HG02642 (cell line): ENCODE measurements around the gene LRRC72.
"Not testable (repeated sequence)": the region's sequence is repeated elsewhere in the genome, so short reads cannot be mapped to it uniquely, and the experiment has no call there.

Experiments used
- ATAC-seq: cut with Tn5 transposase; IDR thresholded peaks from one replicate; pipeline ENCODE4 v1.9.1; 2021; ENCODE audit warnings: mild to moderate bottlenecking; ENCODE audit not compliant: unreplicated experiment, poor library complexity

Gene LRRC72

DNA sequence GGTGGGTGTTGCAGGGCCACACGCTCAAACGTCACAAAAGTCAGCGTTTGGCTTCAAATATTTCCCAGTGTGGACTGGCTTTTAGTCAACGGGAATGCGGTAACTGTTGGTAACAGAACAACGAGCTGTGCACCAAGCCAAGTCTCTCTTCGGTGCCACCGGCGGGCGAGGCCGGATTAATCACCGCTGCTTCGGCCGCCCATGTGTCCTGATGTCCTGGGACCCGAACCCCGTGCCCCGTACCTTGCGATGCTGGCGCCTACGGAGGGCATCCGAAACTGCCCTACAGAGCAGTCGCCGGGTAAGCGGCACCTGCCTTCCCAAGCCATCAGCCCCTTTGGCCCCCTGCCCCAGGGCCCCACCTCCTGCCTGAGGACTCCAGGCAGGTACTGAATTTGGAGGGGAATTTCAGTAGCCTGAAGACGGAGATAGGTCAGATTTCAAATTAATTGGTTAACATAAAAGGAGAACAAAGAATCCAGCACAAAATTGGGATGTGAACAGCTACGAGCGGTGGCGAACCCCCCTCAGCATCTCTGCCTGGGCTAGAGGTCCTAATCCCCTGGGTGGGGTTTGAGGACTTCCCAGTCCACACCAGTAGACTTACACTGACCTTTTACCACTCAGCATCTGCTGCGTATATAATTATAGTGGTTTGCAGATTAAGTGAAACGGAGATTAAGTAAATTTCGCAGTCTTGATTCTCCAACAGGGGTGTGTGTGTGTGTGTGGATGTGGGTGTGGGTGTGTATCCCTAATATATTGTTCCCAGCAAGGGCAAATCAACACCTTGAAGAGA is at the start of gene LRRC72:
TSS of gene LRRC72 (plus strand) at position 84 of the 799 bp plus-strand sequence. CDS start at position 212, 128 bp downstream.
- ATAC-seq = no peak

- ATAC-seq = no peak
Measured at GRCh38 chr7:16479161-16479560, 47.5 kb upstream of the LRRC72 start.

- ATAC-seq = no peak
Measured at GRCh38 chr7:16479591-16479990, 47.0 kb upstream of the LRRC72 start.

- ATAC-seq = no peak
Measured at GRCh38 chr7:16484453-16485158, 42.0 kb upstream of the LRRC72 start.

DNA sequence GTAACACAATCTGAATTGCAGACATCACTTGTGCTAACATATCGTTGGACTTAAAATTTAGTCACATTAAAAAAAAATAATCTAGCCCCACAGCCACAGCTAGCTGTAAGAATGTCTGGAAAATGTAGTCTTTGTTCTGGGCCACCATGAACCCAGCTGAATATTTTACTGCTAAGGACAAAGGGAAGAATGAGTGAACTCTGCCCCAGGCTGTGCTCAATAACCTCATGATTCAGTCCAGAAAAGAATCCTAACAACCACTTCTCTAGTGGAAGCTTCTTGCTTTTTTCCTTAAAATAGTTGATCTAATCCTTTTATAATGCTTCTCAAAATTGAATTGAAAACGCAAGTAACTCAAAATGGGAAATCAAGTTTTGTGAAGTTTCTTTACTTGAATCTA is 35.5 kb upstream of the LRRC72 start:
- no peak for ATAC-seq

DNA sequence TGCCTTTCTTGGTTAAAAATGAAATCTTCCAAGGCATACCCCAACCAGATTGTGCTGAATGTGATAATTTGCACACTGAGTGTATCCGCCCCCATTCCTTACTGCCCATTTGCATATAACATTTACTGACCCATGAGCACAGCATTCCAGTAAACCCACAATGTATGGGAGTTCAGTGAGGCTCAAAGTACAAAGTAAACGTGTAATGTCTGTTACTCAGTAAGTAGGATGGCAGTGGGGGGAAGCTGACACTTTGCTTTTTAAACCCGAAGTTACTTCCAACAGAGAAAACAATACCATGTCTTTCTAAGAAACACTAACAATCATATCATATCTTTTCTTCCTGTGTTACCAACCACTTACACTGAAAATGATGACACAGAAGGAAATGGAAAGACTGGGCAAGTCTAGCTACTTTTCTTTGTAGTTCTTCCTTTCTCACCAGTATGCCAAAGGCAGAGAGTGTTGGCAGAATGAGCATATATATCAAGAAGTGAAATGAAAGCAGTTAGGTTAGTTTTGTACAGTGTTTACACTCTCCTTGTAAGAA is 34.0 kb upstream of the LRRC72 start:
- ATAC-seq = no peak

DNA sequence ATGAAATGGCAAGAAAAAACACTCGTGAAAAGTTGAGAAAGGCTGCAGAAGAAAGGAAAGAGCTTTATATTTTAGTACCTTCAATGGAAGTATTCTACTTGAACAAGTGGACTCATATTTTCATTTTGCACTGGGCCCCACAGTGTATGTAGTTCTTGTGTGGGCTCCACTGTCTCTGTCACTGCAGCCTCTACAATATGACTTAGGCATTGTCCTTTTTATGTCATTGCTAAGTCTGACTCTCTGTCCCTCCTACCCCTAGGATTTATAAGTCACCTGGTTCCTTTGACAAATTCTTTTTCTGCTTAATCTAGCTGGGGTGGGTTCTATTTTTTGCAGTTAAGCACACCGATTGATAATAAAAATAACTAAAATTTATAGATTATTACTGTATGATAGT is 33.4 kb upstream of the LRRC72 start:
- ATAC-seq = no peak

DNA sequence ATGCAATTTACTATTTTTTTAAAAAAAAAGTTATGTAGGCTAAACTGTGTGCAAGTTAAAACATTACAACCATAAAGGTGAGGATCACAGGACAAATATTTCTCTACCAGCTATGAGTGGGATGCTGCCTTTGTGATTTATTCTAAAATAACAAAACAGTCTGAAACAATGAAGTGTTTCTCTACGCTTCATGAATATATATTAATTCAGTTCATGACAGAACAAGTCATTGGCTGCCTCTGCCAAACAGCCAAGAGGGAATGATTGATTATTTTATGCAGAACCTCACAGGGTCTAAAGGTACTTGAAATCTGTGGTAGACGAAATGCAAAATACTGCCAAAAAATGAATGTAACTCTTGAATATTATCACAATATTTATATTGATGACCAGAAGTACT is 32.1 kb upstream of the LRRC72 start:
- no peak for ATAC-seq

GRCh38 chr7:16494955-16495719 is 31.5 kb upstream of the LRRC72 start:
- no peak for ATAC-seq

DNA sequence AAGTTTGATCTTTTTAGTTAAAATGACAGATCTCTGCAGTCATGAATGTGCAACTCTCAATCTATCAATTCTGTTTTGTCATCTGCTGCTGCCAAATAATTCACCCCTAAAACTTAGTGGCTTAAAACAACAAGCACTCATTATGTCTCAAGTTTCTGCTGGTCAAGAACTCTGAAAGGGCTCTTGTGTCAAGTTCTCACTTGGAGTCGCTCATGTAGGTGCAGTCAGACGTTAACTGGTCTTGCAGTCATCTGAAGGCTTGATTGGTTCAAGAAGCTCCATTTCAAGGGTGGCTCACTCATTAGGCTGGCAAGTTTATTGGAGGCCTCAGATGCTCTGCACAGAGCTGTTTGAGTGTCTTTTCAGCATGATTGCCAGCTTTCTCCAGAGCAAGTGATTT is 28.5 kb upstream of the LRRC72 start:
- no peak for ATAC-seq

- ATAC-seq = no peak
Measured at GRCh38 chr7:16502303-16502702, 24.3 kb upstream of the LRRC72 start.

GRCh38 chr7:16504019-16504418 is 22.6 kb upstream of the LRRC72 start:
- no peak for ATAC-seq

GRCh38 chr7:16506422-16506821 is 20.2 kb upstream of the LRRC72 start:
- ATAC-seq = not testable (repeated sequence)

DNA sequence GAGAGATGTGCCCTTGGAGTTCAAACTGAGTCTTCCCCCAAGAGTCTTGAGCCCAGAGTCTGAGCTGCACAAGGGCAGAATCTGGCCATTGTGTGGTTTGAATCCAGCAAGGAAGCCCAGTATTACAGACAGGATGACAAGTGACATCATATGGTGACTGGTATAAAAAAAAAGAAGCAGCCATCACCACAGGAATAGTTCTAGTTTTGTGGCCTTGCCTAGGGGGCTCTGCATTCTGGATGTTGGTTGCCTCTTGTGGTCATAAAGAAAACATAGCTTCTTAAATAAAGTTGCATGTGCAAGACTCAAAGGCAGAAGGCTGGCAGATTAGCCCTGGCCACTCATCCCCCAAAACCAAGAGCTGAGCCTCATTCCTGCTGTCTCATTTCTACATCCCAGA is 16.8 kb upstream of the LRRC72 start:
- ATAC-seq = no peak

DNA sequence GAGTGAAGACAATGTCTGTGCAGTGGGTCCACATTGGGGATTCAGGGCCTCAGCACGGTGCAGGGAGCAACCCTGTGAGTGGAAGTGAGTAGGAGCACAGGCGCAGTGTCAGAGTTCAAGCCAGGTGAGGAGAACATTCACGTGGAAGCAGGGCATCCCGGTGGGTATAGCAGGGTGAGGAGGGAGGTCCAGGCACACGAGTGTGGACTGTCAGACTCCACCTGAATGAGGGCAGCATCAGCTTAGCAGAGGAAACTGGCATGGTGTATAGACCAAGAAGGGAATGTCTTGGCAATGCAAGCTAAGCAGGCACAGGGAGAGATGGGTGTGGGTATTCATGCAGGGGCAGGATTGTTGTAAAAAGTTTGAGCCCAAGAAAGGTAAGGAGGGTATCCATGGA is 15.3 kb upstream of the LRRC72 start:
- no peak for ATAC-seq

DNA sequence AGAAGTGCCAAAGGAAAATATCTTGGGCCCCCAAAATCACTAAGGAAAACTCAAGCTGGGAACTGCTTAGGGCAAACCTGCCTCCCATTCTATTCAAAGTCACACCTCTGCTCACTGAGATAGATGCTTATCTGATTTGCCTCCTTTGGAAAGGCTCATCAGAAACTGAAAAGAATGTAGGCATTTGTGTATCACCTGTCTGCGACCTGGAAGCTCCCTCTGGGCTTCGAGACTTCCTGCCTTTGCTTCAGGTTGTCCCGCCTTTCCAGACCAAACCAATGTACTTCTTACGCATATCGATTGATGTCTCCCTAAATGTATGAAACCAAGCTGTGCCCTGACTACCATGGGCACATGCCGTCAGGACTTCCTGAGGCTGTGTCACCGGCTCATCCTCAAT is 14.5 kb upstream of the LRRC72 start:
- no peak for ATAC-seq

DNA sequence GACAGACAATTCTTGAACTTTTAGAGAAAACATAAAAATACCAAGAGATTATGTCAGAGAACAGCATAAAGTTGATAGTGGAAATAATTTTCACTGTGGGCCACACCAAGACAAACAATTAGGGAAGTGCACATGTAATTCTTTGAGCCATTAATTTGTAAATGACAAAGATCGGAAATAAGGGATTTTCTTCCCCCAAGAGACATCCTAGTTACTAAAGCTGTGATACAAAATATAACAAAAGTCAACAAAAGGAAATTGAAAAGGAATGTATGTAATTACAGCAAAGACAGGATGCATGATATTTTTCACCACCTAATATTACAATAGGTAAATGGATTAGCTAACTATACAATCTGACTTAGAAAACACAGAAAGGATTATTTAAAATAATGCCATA is 12.4 kb upstream of the LRRC72 start:
- no peak for ATAC-seq

- no peak for ATAC-seq
Measured at GRCh38 chr7:16514729-16515128, 11.9 kb upstream of the LRRC72 start.

- no peak for ATAC-seq
Measured at GRCh38 chr7:16515785-16516685, 10.6 kb upstream of the LRRC72 start.

- not testable (repeated sequence) for ATAC-seq
Measured at GRCh38 chr7:16519985-16520384, 6.6 kb upstream of the LRRC72 start.
